Epithelial cell of prostate (primary cell): Measurements from ENCODE around the gene C17orf113.

ENCODE experiments used
- DNase-seq: peaks from one replicate; pipeline ENCODE4 v3.0.0-alpha.2; 2011; ENCODE audit warnings: low read depth, low spot score
- H3K27ac ChIP-seq: fragments of 450-650 bp; 2 replicates; pipeline ENCODE4 v1.5.1; 2017; ENCODE audit warnings: mild to moderate bottlenecking

Gene C17orf113

DNA sequence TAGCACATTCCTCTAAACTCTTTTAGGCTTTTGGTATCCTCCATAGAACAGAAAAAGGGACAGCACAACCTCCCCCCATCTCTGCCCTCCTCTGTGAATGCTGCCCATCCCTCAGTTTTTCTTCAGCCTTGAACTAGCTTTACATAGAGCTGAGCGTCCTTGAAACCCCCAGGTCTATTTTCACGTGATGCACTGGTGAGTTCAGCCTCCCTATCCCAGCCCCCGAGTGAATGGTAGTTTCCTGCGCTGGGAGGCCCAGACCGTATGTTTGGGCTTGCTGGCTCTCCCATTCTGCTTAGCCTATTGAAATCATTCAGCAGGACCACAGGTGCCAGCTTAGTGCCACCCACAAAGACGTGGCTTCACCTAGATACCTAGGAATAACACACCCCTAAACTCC, 25.4 kb upstream of the C17orf113 start:
- H3K27ac ChIP-seq, result no peak overlapping the region
- DNase-seq, result no peak

DNA sequence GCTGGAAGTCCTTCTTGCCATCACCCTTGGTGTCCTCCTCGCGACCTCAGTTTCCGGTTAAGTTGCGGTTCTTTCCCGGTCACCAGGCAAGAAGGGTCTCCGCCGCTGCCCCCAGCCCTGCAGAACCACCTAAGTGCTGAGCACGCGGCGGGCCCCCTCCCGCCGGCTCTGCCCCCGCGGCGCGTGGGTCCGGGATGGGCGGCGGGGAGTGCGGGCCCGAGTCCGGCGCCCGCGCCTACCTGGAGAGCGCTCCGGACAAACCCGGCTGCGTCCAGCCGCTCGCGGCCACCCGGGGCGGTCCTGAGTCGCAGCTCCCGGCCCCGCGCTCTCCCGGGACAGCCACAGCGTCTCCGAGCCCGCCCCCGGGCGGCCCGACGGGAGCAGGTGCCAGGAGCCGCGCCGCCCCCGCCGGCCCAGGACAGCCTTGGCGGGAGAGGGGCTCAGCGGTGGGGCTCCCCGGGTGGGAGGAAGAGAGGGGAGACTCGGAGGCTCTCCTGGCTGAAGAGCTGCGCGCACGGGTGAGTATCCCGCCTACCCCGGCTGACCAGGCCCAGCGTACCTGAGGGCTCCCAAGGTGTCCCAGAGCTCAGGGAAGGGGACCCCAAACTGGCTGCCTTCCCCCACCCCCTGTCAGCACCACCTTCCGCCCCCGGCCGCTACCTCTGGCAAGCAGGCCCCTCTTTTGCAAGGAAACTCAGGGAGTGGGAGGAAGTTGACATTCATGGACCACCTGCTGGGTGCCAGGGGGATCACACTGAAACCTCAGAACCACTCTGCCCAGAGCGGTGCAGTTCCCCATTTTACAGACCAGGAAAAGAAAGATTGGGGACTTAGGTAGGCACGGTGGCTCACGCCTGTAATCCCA, 22.2 kb upstream of the C17orf113 start:
- H3K27ac ChIP-seq, result no peak overlapping the region
- DNase-seq, result no peak

DNA sequence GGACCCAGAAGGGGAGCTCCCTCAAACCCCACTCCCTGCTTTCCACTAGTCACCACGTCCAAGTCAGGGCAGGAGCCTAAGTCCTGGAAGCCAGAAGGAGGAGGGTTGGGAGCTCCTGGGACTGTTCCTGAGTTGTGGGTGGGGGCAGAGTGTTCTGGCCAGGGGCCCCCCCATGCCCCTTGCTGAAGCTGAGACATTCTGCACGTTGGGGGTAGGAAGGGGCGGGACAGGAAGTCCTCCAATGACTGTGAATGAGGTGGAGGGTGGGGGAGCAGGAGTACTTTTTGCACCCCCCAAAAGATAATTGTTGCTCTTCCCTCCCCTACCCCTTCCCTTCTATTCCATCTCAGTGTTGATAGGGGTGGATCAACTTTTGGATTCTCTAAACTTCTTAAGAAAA, 21.4 kb upstream of the C17orf113 start:
- DNase-seq, result no peak
- no peak overlapping the region for H3K27ac ChIP-seq

DNA sequence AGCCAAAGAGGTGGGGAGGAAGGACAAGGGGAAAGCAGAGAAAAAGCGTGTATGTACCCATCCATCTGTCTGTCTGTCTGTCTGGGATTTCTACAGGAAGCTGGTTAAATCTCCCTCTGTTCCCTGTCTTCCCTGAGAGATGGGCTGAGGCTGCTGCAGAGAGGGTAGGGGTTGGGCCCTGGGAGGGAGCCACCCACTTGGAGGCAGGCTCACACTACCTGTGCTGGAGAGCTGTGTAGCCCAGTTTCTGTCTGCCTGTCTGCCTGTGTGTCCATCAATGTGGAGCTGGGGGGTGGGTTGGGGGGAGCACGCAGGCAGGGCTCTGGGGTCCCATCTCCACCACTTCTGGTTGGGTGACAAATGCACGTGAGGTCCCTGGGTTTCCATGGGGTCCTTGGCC, 18.6 kb upstream of the C17orf113 start:
- H3K27ac ChIP-seq, result no peak overlapping the region
- no peak for DNase-seq

DNA sequence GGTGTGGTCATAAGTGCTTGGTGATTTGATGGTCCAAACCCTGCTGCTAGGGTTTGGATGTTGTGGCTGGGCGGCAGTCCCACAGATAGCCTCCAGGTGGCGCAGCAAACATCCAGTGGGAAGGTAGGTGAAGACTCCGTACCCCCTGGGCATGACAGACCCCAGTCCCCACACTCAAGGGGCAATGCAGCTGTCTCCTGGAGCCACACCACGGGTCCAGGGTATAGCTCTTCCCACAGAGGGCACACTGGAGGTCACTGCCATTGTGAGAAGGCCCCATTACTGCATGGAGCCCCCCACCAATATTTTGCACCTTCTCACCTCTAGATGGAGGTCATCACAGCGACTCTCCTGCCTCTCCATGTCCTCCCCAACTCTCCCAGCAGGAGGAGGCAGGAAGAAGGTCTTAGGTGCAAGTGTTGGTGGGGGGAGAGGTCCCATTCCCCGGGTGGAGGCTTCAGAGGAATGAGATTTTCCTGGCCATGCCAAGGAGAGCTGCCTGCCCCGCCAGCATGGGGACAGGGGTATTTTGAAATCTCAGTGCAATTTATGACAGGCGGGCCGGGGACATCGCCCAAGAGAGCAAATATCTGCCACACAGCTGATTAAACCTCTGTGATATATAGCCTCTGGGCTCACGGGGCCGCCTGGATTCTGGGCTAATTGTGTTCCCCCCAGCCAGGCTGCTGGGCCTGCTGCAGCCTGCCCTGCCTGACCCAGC, 17.1 kb upstream of the C17orf113 start:
- no peak for DNase-seq

DNA sequence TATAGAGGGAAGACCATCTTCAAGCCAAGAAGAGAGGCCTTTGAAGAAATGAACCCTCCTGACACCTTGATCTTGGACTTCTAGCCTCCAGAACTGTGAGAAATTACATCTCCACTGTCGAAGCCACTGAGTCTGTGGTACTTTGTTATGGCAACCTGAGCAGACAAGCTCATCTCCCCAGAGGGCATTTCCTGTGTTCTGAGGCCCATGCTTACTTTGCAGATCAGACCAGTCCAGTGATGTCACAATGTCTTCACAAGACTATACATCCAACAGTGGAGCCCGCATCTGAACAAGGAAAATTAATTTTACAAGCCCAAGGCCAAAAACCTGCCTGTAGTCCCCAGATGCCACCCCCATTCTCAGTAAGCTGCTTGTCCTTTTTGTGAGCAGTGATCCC, 14.8 kb upstream of the C17orf113 start:
- no peak for DNase-seq
- no peak overlapping the region for H3K27ac ChIP-seq

More for the DNA sequence above, 17.1 kb upstream of the C17orf113 start:
- H3K27ac ChIP-seq, result no peak overlapping the region

DNA sequence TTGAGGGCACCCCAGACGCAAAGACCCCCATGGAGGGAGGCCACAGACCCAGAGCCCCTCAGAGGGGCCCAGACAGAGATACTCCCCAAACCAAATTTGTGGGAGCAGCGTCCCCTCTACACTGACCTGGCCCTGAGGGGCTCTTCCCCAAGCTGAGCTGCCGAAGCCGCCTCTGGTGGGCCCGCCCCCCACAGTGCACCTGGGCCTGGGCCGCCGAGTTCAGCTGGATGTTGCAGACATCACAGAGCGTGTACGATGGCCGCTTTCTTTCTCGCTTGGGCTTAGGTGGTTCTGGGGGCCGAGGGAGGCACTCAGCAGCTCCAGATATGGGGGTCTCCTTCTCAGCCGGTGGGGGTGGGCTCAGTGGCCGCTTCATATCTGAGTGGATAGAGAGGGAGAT, 12.3 kb upstream of the C17orf113 start:
- DNase-seq, result no peak

DNA sequence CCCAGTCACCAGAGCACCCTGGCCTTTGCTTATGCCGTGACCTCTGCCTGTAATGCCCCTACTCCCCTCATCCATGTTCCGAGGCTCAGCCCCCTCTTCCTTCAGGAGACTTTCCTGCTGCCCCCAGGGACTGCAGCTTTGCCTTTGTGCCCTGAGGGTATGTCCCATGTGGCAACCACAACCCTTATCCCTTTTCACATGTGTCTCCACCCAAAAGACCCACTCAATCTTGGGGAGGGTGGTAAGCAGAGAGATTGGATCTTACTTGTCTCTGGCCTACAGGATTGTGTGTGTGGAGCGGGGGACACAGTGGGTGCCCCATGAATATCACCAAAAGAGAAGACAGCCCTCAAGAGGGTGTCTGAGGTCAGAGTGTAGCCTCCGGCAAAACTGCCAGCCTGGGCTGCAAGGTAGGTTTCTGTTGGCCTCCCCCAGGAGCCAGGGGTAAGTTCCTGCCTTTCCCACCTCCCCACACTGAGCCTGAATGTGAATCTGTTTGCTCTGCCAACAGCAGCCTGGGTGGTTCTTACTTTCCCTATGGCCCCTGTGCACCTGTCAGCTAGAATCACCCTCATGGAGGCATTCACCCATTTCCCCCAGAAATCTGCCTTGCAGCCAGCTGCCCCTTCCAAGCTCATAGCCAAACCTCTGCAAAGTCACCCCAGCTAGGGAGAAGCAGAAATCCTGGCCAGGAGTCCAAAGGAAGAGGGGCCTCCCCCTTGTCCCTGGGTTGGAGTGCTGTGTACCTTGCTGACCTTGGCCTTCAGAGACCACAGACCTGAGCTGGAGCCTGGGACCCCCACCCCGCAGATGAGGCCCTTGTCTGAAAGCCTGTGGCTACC, 11.5 kb upstream of the C17orf113 start:
- no peak overlapping the region for H3K27ac ChIP-seq
- DNase-seq, result no peak

More for the DNA sequence above, 12.3 kb upstream of the C17orf113 start:
- no peak overlapping the region for H3K27ac ChIP-seq

DNA sequence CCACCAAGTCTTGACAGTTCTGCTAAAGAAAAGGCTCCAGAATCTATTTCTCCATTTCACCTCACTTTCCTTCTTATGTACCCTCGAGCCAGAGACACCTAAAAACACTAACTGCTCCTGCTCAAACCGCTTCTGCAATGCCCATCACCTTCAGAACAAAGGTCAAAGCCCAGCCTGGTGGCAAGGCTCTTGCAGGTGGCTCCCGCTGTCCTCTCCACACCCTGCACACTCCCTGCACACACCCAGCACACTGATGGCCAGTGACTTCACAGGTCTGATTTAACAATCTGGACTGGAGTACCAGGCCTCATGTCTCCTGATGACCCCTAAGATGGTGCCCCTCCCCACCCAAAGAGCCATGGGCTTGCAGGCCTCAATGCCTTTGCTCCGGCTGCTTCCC, 9.8 kb upstream of the C17orf113 start:
- DNase-seq, result no peak
- no peak overlapping the region for H3K27ac ChIP-seq

DNA sequence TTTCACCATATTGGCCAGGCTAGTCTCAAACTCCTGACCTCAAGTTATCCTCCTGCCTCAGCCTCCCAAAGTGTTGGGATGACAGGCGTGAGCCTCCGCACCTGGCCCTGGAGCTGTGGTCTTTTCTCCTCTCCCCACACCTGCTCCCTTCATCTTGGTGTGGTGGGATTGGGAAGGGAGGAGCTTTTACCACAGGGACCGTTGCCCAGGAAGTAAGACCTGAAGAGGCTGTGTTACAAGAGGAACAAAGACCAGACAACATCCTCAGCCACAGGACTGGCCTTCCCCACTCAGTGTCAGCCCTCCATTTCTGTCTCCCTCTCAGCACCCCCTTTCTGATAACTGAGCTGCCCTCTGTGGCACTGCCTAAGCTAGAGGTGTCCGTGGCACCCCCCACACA, 9.4 kb upstream of the C17orf113 start:
- H3K27ac ChIP-seq, result no peak overlapping the region
- DNase-seq, result no peak

DNA sequence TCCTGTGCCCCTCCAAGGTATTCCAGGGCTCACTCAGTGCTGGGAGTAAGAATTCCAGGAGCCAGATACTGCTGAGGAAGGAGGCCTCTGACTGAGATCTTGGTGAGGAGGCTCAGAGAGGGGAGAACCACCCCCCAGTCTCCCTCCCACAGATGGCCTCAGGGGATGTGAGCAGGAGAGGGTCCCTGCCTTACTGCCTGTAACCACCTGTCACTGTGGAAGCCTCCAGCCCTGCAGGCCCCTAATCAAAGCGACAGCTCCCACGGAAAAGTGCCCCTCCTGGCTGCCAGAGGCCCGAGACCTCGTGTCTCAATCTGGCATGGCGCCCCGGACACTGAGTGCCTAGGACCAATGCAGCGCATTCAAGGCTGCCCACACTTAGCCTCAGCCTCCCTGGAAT, 7.7 kb upstream of the C17orf113 start:
- no peak for DNase-seq

DNA sequence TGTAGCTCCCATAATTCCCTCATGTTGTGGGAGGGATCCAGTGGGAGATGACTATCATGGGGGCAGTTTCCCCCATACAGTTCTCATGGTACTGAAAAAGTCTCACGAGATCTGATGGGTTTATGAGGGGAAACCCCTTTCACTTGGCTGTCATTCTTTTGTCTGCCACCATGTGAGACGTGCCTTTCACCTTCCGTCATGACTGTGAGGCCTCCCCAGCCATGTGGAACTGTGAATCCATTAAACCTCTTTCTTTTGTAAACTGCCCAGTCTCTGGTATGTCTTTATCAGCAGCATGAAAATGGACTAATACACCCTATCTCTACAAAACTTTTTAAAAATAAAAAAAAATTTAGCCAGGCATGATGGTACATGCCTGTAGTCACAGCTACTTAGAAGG, 6.2 kb upstream of the C17orf113 start:
- DNase-seq, result no peak
- no peak overlapping the region for H3K27ac ChIP-seq

More for the DNA sequence above, 7.7 kb upstream of the C17orf113 start:
- no peak overlapping the region for H3K27ac ChIP-seq

DNA sequence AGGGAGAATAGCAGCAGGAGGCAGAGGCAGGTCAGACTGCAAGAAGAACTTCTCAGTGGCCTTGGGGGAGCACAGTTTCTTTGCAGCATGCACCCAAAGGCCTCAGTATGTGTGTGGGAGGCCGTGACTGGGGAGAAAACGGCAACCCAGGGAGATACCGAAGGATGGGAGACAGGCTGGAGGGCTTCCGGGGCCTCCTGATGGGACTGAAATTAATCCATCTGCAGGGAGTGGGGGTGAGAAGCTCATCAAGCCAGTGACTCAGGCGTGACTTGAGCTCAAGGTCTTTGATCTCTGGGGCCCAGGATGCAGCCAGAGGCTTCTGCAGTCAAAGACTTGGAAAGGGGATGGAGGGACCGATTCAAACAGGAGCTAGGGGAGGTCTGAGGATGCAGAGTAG, 5.1 kb upstream of the C17orf113 start:
- no peak for DNase-seq
- H3K27ac ChIP-seq, result no peak overlapping the region

DNA sequence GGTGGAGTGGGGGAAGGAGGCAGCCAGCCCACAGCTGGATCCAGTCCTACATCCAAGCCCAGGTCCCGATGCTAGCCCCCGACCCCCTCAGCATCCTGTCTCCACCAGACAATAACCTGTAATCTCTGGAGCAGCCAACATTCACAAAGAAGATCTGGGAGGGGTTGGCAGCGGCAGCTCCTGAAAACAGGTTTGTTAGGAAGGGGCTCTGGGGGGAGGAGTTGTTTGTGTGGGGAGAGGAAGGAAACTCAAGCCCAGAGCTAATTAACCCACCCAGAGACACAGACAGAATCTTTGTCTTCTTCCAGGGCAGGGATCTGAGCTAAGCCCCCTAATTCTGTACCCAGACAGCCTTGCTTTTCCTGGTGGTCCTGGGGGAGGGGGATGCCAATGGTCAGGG, 4.6 kb upstream of the C17orf113 start:
- no peak overlapping the region for H3K27ac ChIP-seq
- DNase-seq, result no peak

DNA sequence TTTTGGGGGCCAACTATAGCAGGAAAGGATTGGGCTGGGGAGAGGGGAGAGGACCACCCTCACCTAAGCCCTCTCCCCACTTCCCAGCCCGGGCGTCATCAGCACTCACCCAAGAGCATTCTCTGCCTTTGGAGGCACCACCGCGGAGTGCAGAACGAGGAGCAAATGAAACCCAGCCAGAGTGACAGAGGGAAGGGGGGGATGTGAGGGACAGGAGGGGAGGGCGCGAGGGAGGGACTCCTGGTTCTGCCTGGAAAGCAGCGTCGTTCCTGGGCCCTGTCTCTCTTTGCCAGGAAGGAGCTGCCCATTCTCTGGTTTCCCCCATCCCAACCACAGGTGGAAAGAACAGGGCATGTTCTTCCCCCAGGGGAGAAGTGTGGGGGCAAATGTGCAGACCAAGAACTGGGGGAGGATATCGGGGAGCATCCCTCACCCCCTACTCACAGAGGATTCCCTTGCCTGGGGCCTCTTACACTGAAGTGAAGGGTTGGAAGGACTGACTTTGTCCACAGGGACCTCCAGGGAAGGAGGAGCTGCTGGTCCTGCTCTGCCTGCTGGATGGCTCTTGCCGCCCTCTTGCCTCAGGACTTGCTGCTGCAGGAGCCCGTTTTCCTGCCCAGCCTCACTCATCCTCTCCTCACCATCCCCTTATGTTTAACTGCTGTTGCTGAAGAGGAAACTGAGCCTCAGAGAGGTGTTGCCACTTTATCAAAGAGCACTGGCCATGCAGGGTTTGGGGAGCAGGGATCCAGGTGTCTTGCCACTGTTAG, 3.5 kb upstream of the C17orf113 start:
- no peak overlapping the region for H3K27ac ChIP-seq
- DNase-seq, result no peak

DNA sequence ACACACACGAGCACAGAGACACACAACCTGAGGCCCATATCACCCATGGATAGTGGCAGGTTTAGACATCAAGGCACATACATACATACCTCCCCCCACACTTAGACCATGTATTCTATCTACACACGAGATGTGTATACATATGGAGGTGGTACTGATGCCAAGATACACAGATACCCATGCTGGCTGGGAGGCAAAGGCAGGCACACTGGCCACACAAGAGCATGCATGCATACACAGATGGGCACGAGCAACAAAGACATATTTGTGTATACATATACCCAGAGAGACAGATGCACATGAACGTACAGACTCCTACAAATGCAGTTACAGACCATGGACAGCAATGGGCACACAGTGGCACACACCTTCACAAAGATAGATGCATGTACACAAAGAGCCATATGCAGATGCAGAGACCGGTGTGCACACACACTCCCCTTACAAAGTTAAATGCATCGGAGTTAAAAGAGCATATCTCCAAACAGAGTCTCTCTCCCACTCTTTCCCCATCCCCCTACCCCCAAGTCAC, 2.0 kb upstream of the C17orf113 start:
- no peak overlapping the region for H3K27ac ChIP-seq
- no peak for DNase-seq

DNA sequence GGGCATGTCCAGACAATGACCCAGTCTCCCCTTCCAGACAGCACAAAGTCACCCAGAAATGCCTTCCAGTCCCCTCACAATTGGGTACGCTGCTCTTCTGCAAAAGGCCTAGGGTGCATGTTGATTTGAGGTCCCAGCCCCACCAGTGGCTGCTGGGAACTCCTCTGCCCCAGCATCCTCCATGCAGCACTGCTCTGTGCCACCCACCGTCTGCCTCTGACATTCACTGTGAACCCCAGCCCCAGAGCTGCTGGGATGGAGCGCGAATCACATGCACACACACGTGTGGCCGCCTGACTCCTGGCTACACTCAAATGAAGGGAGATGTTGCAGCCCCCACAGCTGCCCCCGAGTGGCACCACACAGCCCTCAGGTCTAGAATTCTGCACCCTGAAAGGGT, 1.2 kb upstream of the C17orf113 start:
- DNase-seq, result no peak
- no peak overlapping the region for H3K27ac ChIP-seq

DNA sequence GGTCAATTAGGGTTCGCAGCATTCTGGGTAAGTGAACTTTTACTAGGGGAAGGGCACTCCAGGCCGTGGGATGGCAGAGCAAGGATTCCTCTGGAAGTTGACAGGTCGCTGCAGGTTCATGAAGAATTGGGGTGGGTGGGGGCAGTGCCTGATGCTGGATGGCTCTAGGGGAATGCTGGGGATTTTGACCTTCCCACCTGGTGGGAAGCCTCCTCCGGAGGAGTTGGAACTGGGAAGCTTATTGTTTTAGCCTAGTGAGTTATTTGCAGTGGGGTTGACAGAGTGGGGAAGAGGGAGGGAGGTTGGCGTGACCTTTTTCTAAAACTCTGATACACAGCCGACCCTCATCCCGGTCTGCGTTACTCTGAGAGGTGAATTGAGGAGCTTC, 606 bp upstream of the C17orf113 start:
- no peak for DNase-seq
- no peak overlapping the region for H3K27ac ChIP-seq

DNA sequence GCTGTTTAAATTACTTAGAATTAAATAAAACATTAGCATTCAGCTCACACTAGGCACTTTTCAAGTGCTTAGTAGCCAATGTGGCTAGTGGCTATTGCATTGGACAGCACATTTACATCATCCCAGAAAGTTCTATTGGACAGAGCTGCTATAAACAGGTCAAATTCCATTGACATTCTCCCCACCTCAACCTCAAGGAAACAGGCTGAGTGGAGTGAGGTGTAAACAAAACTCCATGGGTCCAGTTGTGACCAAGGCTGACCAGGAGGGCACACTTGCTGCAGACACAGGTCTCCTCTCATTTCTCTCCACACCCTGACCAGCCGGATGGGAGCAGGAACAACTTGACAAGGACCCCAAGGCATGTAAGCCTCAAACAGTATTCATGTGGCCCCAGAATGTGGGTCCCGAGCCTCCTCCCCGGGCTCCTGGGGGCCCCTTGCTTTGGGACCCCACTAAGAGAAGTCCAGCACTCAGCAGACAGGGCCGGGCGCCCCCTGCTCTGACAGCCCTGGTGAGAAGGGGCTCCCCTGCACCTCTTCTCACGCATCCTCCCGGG, 488 bp downstream of the C17orf113 start:
- H3K27ac ChIP-seq, result no peak overlapping the region
- no peak for DNase-seq

DNA sequence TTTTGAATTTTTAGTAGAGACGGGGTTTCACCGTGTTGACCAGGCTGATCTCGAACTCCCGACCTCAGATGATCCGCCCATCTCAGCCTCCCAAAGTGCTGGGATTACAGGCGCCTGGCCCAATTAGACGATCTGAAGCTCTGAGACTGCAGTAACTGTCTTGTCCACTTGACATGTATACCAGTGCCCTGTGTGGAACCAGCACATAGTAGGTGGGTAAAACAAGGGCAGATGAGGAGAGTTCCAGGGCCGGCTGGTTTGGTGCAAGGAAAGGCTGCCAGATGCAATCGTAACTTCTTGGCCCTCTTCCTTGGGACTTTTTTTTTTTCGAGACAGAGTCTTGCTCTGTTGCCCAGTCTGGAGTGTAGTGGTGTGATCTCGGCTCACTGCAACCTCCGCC, 3.1 kb downstream of the C17orf113 start:
- DNase-seq, result no peak
- no peak overlapping the region for H3K27ac ChIP-seq
